ENCODE data around the gene ACSL6. TPM values are rescaled to one million over a fixed set of nuclear protein-coding genes. Genes with fewer than 3 reads are reported as not detected.

The ACSL6 gene
- total RNA-seq, 1 experiment from 2014 or later: not detected

- DNase-seq (ENCODE audit: low read depth): no peak
- in situ Hi-C loops (cut with HindIII; ENCODE audit: low pct_unique_long_range_greater_than_20kb, low sequenced_read_pairs): no loop called here
Measured at GRCh38 chr5:132006331-132007120, 4.9 kb downstream of the ACSL6 start.

- in situ Hi-C loops (cut with HindIII; ENCODE audit: low pct_unique_long_range_greater_than_20kb, low sequenced_read_pairs): no loop called here
- DNase-seq (ENCODE audit: low read depth): no peak
Measured at GRCh38 chr5:132005591-132005990, 5.9 kb downstream of the ACSL6 start.

- in situ Hi-C loops (cut with HindIII; ENCODE audit: low pct_unique_long_range_greater_than_20kb, low sequenced_read_pairs): no loop called here
- DNase-seq (ENCODE audit: low read depth): no peak
Measured at GRCh38 chr5:132003982-132004381, 7.5 kb downstream of the ACSL6 start.

GRCh38 chr5:132003170-132003744 is 8.2 kb downstream of the ACSL6 start:
- in situ Hi-C loops (cut with HindIII; ENCODE audit: low pct_unique_long_range_greater_than_20kb, low sequenced_read_pairs): no loop called here
- no peak for DNase-seq (ENCODE audit: low read depth)

- no peak for DNase-seq (ENCODE audit: low read depth)
- in situ Hi-C loops (cut with HindIII; ENCODE audit: low pct_unique_long_range_greater_than_20kb, low sequenced_read_pairs): no loop called here
Measured at GRCh38 chr5:132002757-132003156, 8.7 kb downstream of the ACSL6 start.

- DNase-seq (ENCODE audit: low read depth): no peak
- in situ Hi-C loops (cut with HindIII; ENCODE audit: low pct_unique_long_range_greater_than_20kb, low sequenced_read_pairs): no loop called here
Measured at GRCh38 chr5:132001647-132002561, 9.6 kb downstream of the ACSL6 start.

GRCh38 chr5:132000677-132001453 is 10.6 kb downstream of the ACSL6 start:
- in situ Hi-C loops (cut with HindIII; ENCODE audit: low pct_unique_long_range_greater_than_20kb, low sequenced_read_pairs): no loop called here
- DNase-seq (ENCODE audit: low read depth): no peak

- in situ Hi-C loops (cut with HindIII; ENCODE audit: low pct_unique_long_range_greater_than_20kb, low sequenced_read_pairs): no loop called here
- DNase-seq (ENCODE audit: low read depth): no peak
Measured at GRCh38 chr5:132000241-132000490, 11.3 kb downstream of the ACSL6 start.

- in situ Hi-C loops (cut with HindIII; ENCODE audit: low pct_unique_long_range_greater_than_20kb, low sequenced_read_pairs): no loop called here
Measured at GRCh38 chr5:131999441-132000240, 11.8 kb downstream of the ACSL6 start.

GRCh38 chr5:131999041-131999440 is 12.4 kb downstream of the ACSL6 start:
- no peak for DNase-seq (ENCODE audit: low read depth)
- in situ Hi-C loops (cut with HindIII; ENCODE audit: low pct_unique_long_range_greater_than_20kb, low sequenced_read_pairs): no loop called here

More at GRCh38 chr5:131999441-132000240, 11.8 kb downstream of the ACSL6 start:
- no peak for DNase-seq (ENCODE audit: low read depth)

- in situ Hi-C loops (cut with HindIII; ENCODE audit: low pct_unique_long_range_greater_than_20kb, low sequenced_read_pairs): no loop called here
- DNase-seq (ENCODE audit: low read depth): no peak
Measured at GRCh38 chr5:131998431-131999040, 12.9 kb downstream of the ACSL6 start.

- in situ Hi-C loops (cut with HindIII; ENCODE audit: low pct_unique_long_range_greater_than_20kb, low sequenced_read_pairs): no loop called here
- no peak for DNase-seq (ENCODE audit: low read depth)
Measured at GRCh38 chr5:131997727-131998117, 13.7 kb downstream of the ACSL6 start.

- in situ Hi-C loops (cut with HindIII; ENCODE audit: low pct_unique_long_range_greater_than_20kb, low sequenced_read_pairs): no loop called here
- DNase-seq (ENCODE audit: low read depth): no peak
Measured at GRCh38 chr5:131997026-131997726, 14.3 kb downstream of the ACSL6 start.

- no peak for DNase-seq (ENCODE audit: low read depth)
- in situ Hi-C loops (cut with HindIII; ENCODE audit: low pct_unique_long_range_greater_than_20kb, low sequenced_read_pairs): no loop called here
Measured at GRCh38 chr5:131996210-131997025, 15.0 kb downstream of the ACSL6 start.

- in situ Hi-C loops (cut with HindIII; ENCODE audit: low pct_unique_long_range_greater_than_20kb, low sequenced_read_pairs): no loop called here
- DNase-seq (ENCODE audit: low read depth): no peak
Measured at GRCh38 chr5:131994533-131995226, 16.8 kb downstream of the ACSL6 start.

GRCh38 chr5:131994090-131994489 is 17.4 kb downstream of the ACSL6 start:
- in situ Hi-C loops (cut with HindIII; ENCODE audit: low pct_unique_long_range_greater_than_20kb, low sequenced_read_pairs): no loop called here
- DNase-seq (ENCODE audit: low read depth): no peak
